ENCODE results near the gene ASNSD1. TPM values are rescaled to one million over a fixed set of nuclear protein-coding genes. Genes with fewer than 3 reads are reported as not detected.
"Not testable (repeated sequence)": the region's sequence is repeated elsewhere in the genome, so short reads cannot be mapped to it uniquely, and the experiment has no call there.

The ASNSD1 gene
- total and polyA plus RNA-seq, 9 donors: 38.5 to 61.9 (median 44.0) TPM

DNA sequence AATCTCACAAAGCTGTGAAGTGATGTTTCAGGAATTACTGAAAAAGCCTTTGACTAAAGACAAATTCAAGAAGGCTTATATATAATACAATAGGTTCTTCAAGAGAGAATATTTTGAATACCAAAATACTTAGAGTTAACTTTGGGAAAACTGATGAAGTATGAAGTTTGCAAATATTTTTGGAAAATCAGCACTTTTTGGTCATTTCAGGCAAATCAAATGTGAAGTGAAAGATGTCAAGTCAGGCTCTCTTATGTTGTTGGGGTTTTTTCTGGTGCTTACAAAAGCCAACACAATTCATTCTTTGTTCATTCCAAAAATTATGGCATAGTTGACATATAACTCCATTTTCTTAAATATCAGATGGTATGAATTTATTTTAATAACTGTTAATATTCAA lies 14.7 kb upstream of the ASNSD1 start:
- DNase-seq: no peak
- intact Hi-C loops (cut with DNase I): no loop called here
- H3K4me1 ChIP-seq (ENCODE audit: insufficient read depth): no peaks in the 10 kb centered on the region
- no peaks in the 10 kb centered on the region for H3K27me3 ChIP-seq
- H3K4me3 ChIP-seq: no peak overlapping the region
- H3K27ac ChIP-seq: no peak overlapping the region
- no peaks in the 10 kb centered on the region for H3K36me3 ChIP-seq
- TF ChIP-seq, protein P1, sequence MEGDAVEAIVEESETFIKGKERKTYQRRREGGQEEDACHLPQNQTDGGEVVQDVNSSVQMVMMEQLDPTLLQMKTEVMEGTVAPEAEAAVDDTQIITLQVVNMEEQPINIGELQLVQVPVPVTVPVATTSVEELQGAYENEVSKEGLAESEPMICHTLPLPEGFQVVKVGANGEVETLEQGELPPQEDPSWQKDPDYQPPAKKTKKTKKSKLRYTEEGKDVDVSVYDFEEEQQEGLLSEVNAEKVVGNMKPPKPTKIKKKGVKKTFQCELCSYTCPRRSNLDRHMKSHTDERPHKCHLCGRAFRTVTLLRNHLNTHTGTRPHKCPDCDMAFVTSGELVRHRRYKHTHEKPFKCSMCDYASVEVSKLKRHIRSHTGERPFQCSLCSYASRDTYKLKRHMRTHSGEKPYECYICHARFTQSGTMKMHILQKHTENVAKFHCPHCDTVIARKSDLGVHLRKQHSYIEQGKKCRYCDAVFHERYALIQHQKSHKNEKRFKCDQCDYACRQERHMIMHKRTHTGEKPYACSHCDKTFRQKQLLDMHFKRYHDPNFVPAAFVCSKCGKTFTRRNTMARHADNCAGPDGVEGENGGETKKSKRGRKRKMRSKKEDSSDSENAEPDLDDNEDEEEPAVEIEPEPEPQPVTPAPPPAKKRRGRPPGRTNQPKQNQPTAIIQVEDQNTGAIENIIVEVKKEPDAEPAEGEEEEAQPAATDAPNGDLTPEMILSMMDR (IDR thresholded peaks at IDR 0.05): no peak
- TF ChIP-seq EP300 (IDR thresholded peaks at IDR 0.05): no peak
- TF ChIP-seq POLR2A (IDR thresholded peaks at IDR 0.05): no peak
- no peaks in the 10 kb centered on the region for H3K9me3 ChIP-seq

DNA sequence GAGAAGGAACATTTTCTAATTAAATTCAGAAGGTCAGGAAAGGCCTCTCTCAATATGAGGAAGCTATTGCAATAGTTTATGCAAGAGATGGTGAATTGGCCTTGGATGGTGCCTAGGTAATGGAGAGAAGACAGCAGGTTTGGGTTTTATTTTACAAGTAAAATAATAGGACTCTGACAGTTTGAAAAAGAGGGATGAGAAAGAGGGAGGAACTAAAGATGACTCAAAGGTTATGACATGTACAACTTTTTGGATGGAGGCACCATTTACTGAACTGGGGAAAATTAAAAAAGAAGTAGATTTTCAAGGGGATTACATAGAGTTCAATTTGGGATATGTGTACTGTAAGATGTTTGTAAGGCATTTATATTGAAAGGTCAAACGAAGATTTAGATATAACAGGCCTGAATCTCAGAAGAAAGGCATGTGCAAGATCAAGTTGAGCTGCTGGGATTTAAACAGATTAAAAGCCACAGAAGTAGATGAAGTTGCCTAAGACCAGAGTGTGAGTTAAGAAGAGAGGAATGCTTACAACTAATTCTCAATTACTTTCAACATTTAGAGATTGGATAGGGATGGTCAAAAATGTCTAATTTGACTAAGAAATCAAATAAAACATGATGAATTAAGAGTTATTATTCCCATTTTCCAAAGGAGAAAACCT lies 12.3 kb upstream of the ASNSD1 start:
- no peak for DNase-seq
- H3K27me3 ChIP-seq: no peaks in the 10 kb centered on the region
- H3K4me3 ChIP-seq: no peak overlapping the region
- TF ChIP-seq, protein P1 (IDR thresholded peaks at IDR 0.05): no peak
- TF ChIP-seq POLR2A (IDR thresholded peaks at IDR 0.05) (no peak), EP300 (IDR thresholded peaks at IDR 0.05) (no peak)
- WGBS, 3 donors: 78 to 94% (median 88%) methylated on average over 1 of the region's 1 CpG
- intact Hi-C loops (cut with DNase I): no loop called here
- H3K36me3 ChIP-seq: no peaks in the 10 kb centered on the region
- H3K9me3 ChIP-seq: no peaks in the 10 kb centered on the region
- H3K27ac ChIP-seq: no peak overlapping the region
- H3K4me1 ChIP-seq (ENCODE audit: insufficient read depth): no peaks in the 10 kb centered on the region

- Histone ChIP-seq H3K27ac (no peak overlapping the region), H3K4me1 (ENCODE audit: insufficient read depth) (no peaks in the 10 kb centered on the region), H3K4me3 (no peak overlapping the region), H3K9me3 (no peaks in the 10 kb centered on the region), H3K27me3 (no peaks in the 10 kb centered on the region), H3K36me3 (no peaks in the 10 kb centered on the region)
- TF ChIP-seq EP300 (IDR thresholded peaks at IDR 0.05): no peak
- TF ChIP-seq, protein P1 (IDR thresholded peaks at IDR 0.05): no peak
- no peak for TF ChIP-seq POLR2A (IDR thresholded peaks at IDR 0.05)
- intact Hi-C loops (cut with DNase I): no loop called here
- DNase-seq: no peak
Measured at GRCh38 chr2:189651284-189651683, 10.0 kb upstream of the ASNSD1 start.

GRCh38 chr2:189653464-189653863 lies 7.8 kb upstream of the ASNSD1 start:
- DNase-seq; H3K27me3 ChIP-seq; H3K4me1 ChIP-seq (ENCODE audit: insufficient read depth); H3K9me3 ChIP-seq; H3K27ac ChIP-seq; H3K36me3 ChIP-seq; intact Hi-C loops (cut with DNase I); H3K4me3 ChIP-seq: not testable (repeated sequence)
- 95 to 97% (median 96%) methylated on average over 14 to 29 of the region's 29 CpGs for WGBS, 3 donors

GRCh38 chr2:189654641-189655040 lies 6.6 kb upstream of the ASNSD1 start:
- no peaks in the 10 kb centered on the region for H3K27me3 ChIP-seq
- H3K4me1 ChIP-seq (ENCODE audit: insufficient read depth): no peaks in the 10 kb centered on the region
- no peak for DNase-seq
- no peaks in the 10 kb centered on the region for H3K9me3 ChIP-seq
- no peaks in the 10 kb centered on the region for H3K36me3 ChIP-seq
- H3K27ac ChIP-seq: no peak overlapping the region
- no peak for TF ChIP-seq POLR2A (IDR thresholded peaks at IDR 0.05)
- no peak for TF ChIP-seq EP300 (IDR thresholded peaks at IDR 0.05)
- TF ChIP-seq, protein P1 (IDR thresholded peaks at IDR 0.05): no peak
- whole genome bisulfite sequencing, 3 donors: 21 to 29% (median 23%) methylated on average over 3 of the region's 3 CpGs
- intact Hi-C loops (cut with DNase I): no loop called here
- H3K4me3 ChIP-seq: no peak overlapping the region

Data from ovary (tissue), 9 donors.